ENCODE data around the gene CLDN7.

CLDN7 gene

DNA sequence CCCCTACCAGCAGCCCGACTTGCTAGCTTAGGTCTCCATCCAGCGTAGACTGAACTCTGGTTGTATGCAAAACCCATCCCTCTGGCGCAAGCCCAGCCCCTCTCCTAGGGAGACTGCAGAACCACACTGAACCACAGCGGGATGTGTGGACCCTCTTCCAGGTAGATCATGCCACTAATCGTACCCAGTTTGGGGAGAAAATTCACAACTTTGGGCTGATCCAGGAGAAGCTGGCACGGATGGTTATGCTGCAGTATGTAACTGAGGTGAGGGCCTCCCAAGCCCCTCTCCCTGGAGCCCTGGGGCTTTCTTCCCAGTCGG lies 39.3 kb downstream of the CLDN7 start:
- TF ChIP-seq, protein P1, sequence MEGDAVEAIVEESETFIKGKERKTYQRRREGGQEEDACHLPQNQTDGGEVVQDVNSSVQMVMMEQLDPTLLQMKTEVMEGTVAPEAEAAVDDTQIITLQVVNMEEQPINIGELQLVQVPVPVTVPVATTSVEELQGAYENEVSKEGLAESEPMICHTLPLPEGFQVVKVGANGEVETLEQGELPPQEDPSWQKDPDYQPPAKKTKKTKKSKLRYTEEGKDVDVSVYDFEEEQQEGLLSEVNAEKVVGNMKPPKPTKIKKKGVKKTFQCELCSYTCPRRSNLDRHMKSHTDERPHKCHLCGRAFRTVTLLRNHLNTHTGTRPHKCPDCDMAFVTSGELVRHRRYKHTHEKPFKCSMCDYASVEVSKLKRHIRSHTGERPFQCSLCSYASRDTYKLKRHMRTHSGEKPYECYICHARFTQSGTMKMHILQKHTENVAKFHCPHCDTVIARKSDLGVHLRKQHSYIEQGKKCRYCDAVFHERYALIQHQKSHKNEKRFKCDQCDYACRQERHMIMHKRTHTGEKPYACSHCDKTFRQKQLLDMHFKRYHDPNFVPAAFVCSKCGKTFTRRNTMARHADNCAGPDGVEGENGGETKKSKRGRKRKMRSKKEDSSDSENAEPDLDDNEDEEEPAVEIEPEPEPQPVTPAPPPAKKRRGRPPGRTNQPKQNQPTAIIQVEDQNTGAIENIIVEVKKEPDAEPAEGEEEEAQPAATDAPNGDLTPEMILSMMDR (IDR thresholded peaks at IDR 0.05; ENCODE audit: low read depth, low read length), result no peak
- in situ Hi-C loops (cut with HindIII; ENCODE audit: low sequenced_read_pairs), result no loop called here
- H3K4me3 ChIP-seq (ENCODE audit: low read depth, low read length), result no peak overlapping the region
- no peak for DNase-seq (ENCODE audit: low read depth, low spot score)

DNA sequence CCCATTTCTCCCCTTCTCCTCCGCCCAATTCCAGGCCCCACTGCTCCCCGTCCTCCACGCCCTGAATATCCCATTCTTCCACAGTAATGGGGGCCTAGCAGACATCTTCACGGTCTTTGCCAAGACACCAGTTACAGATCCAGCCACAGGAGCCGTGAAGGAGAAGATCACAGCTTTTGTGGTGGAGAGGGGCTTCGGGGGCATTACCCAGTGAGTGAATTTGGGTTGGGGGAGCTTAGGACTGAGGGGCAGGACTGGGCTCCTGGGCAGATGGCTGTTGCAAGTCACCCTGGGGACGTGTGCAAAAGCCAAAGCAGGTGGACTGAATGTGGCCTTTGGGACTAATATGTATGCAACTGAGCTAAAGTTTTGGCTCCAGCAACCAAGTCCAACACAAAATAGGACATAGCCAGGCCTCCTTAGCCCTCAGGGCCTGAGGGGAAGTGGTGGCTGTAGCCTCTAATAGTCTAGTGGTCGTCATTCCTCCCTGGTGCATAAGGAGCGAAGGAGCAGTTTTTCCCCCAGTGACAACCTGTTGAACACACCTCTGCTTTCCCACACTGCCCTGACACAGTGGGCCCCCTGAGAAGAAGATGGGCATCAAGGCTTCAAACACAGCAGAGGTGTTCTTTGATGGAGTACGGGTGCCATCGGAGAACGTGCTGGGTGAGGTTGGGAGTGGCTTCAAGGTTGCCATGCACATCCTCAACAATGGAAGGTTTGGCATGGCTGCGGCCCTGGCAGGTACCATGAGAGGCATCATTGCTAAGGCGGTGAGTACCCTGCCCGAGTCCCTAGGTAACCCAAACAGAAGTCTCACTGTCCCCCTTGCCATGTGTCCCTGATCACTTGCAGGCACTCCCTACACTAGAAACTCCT lies 39.9 kb downstream of the CLDN7 start:
- in situ Hi-C loops (cut with HindIII; ENCODE audit: low sequenced_read_pairs), result no loop called here
- TF ChIP-seq, protein P1 (IDR thresholded peaks at IDR 0.05; ENCODE audit: low read depth, low read length), result no peak
- no peak overlapping the region for H3K4me3 ChIP-seq (ENCODE audit: low read depth, low read length)
- no peak for DNase-seq (ENCODE audit: low read depth, low spot score)

DNA sequence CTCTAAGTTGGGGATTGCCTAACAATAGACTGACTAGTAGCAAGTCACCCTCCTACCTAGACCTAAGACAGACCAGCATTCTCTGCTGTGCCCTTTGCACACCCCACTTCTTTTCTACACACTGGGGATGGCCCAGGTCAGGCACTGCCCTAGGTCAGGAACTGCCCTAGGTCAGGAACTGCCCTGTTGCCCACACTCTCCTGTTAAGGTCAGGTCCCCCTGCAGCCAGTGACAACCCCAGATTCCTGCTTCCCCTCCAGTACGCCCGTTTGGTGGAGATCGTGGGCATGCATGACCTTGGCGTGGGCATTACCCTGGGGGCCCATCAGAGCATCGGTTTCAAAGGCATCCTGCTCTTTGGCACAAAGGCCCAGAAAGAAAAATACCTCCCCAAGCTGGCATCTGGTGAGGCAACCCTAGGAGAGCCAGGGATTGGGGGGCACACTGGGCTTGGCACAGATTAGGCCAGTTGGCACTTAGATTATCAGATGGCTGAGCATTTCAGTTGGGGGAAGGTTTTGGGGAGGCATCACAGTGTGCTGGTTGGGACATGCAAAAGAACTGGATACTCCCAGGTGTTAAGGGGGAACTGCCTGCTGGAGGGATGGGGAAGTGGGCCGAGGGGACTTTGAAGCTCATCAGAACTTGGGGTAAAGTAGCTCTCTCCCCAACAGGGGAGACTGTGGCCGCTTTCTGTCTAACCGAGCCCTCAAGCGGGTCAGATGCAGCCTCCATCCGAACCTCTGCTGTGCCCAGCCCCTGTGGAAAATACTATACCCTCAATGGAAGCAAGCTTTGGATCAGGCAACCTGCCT lies 40.8 kb downstream of the CLDN7 start:
- no peak overlapping the region for H3K4me3 ChIP-seq (ENCODE audit: low read depth, low read length)
- TF ChIP-seq, protein P1 (IDR thresholded peaks at IDR 0.05; ENCODE audit: low read depth, low read length), result no peak
- in situ Hi-C loops (cut with HindIII; ENCODE audit: low sequenced_read_pairs), result no loop called here
- DNase-seq (ENCODE audit: low read depth, low spot score), result no peak

DNA sequence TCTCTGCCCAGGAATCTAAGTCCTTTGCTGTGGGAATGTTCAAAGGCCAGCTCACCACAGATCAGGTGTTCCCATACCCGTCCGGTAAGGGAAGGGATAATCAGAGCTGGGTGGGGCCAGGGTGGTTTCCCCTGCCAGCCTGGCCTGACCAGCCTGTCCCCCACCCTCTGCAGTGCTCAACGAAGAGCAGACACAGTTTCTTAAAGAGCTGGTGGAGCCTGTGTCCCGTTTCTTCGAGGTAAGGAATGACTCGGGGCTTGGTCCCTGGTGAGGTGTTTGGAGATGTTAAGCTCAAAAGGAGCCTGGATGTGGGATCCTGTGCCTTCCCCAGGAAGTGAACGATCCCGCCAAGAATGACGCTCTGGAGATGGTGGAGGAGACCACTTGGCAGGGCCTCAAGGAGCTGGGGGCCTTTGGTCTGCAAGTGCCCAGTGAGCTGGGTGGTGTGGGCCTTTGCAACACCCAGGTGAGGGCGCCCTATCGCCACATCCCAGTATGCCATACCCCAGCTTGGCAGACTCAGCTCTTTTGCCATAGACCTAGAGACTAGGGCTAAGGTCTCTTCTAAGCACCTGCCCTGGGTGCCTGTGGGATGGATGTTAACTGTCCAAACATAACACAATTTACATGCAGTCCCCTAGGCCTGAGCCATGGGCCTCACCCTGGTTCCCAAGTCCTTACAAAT lies 41.5 kb downstream of the CLDN7 start:
- TF ChIP-seq, protein P1 (IDR thresholded peaks at IDR 0.05; ENCODE audit: low read depth, low read length), result peak; percentile 57
- H3K4me3 ChIP-seq (ENCODE audit: low read depth, low read length), result peak overlapping the region; percentile 80
- in situ Hi-C loops (cut with HindIII; ENCODE audit: low sequenced_read_pairs), result no loop called here
- DNase-seq (ENCODE audit: low read depth, low spot score), result peak; percentile 68

DNA sequence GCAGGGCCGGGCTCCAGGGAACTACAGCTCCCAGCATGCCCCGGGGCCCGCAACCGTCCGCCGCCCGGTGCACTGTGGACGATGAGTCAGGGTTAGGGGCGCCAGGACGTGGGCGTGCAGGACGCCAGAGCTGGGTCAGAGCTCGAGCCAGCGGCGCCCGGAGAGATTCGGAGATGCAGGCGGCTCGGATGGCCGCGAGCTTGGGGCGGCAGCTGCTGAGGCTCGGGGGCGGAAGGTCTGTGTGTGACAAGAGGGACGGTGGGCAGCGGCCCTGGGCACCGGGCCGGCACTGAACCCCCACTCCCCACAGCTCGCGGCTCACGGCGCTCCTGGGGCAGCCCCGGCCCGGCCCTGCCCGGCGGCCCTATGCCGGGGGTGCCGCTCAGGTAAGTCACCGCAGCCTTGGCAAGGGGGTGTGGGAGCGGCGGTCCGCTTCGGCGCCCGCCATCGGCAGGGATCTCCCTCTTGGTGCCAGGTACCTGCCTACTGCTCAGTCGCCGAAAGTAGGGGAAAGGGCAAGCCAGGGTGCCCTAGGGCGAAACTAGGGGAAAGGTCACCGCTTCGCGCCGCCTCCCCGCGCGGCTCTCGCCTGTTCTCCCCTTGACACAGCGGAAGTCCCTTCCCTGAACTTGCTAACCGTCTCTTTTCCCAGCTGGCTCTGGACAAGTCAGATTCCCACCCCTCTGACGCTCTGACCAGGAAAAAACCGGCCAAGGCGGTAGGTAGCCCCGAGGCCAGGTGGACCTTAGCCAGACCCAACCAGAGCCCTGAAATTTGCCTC lies 42.3 kb downstream of the CLDN7 start, which contains the start of the genes ACADVL and DLG4:
Gene ACADVL, plus strand, starts transcription at position 127 of the 781 bp plus-strand sequence. Its CDS starts 47 bp downstream, at position 174.
Gene DLG4, minus strand, starts transcription at position 25 of the 781 bp plus-strand sequence.
- TF ChIP-seq, protein P1 (IDR thresholded peaks at IDR 0.05; ENCODE audit: low read depth, low read length), result no peak
- DNase-seq (ENCODE audit: low read depth, low spot score), result peak; percentile 88

More for the DNA sequence above, 42.3 kb downstream of the CLDN7 start, which contains the start of the genes ACADVL and DLG4:
- peak within 1 kb of the TSS; percentile 80 for H3K4me3 ChIP-seq (ENCODE audit: low read depth, low read length)
- in situ Hi-C loops (cut with HindIII; ENCODE audit: low sequenced_read_pairs), result no loop called here
